T-cell (primary cell): ENCODE data around the gene OSGIN1. TPM values are rescaled to one million over a fixed set of nuclear protein-coding genes. Genes with fewer than 3 reads are reported as not detected.

ENCODE experiments used
- ATAC-seq, 4 experiments: fragments of 200-7000 bp in 3 of 4; fragments of 150-1000 bp in 1 of 4; cut with Tn5 transposase; replicated peaks in 1 of 4; 1 replicate in 3 of 4; 2 replicates in 1 of 4; pipeline ENCODE4 v1.10.0; 2021; ENCODE audit warnings: moderate library complexity in 3 of 4, mild to moderate bottlenecking in 2 of 4, moderate number of reproducible peaks in 1 of 4
- CTCF ChIA-PET, 2 donors: fragments of 300-600 bp; sonication (Branson Sonifier 250); formaldehyde crosslinking; loops; one replicate each; lab custom pipeline; 2022; ENCODE audit warnings: antibody characterized with exemption in 2 of 2; lab: Charles Lee
- POLR2A ChIA-PET, 2 donors: fragments of 300-600 bp; sonication (Branson Sonifier 250); formaldehyde crosslinking; loops; one replicate each; lab custom pipeline; 2022; ENCODE audit warnings: antibody characterized with exemption in 2 of 2; lab: Charles Lee
- DNase-seq, 35 experiments: peaks; one replicate each; pipeline versions ENCODE4 v3.0.0 to v3.0.0-alpha.2; 2013 to 2023
- H3K27ac ChIP-seq: one replicate; pipeline ENCODE4 v1.5.1; 2013; ENCODE audit warnings: low read length
- H3K27me3 ChIP-seq, 2 experiments: replicated peaks in 1 of 2; 1 replicate in 1 of 2; 2 replicates in 1 of 2; pipeline versions ENCODE4 v1.6.1 to v1.7.0; 2013; ENCODE audit warnings: low read length in 1 of 2, mixed read lengths in 1 of 2; ENCODE audit not compliant: control insufficient read depth in 2 of 2, insufficient read depth in 2 of 2; ENCODE audit errors: extremely low read depth in 1 of 2
- H3K36me3 ChIP-seq, 2 donors: 1 replicate in 1 of 2; 2 replicates in 1 of 2; pipeline versions ENCODE4 v1.6.1 to v1.7.0; 2013; ENCODE audit warnings: low read length in 1 of 2; ENCODE audit not compliant: control insufficient read depth in 2 of 2, insufficient read depth in 1 of 2; ENCODE audit errors: extremely low read depth in 1 of 2
- H3K4me1 ChIP-seq, 2 experiments: 1 replicate in 1 of 2; 2 replicates in 1 of 2; pipeline versions ENCODE4 v1.6.1 to v1.7.0; 2013; ENCODE audit warnings: low read length in 2 of 2, mixed read lengths in 1 of 2; ENCODE audit not compliant: insufficient read depth in 2 of 2, control insufficient read depth in 1 of 2; ENCODE audit errors: extremely low read depth in 1 of 2
- H3K4me3 ChIP-seq, 2 donors: 1 replicate in 1 of 2; 2 replicates in 1 of 2; pipeline versions ENCODE4 v1.5.1 to v1.7.0; 2013; ENCODE audit warnings: mild to moderate bottlenecking in 2 of 2, low read length in 1 of 2, moderate library complexity in 1 of 2; ENCODE audit not compliant: control insufficient read depth in 1 of 2; ENCODE audit errors: extremely low read depth in 1 of 2
- H3K9me3 ChIP-seq: 2 replicates; pipeline ENCODE4 v1.7.0; 2013
- H3K27ac Mint-ChIP-seq, 2 donors: one replicate each; pipeline ENCODE4 v1.8.0; 2020 to 2021; ENCODE audit warnings: mild to moderate bottlenecking in 2 of 2, mixed read lengths in 2 of 2
- H3K27me3 Mint-ChIP-seq, 2 donors: one replicate each; pipeline ENCODE4 v1.8.0; 2021 to 2022; ENCODE audit warnings: mixed read lengths in 2 of 2
- H3K36me3 Mint-ChIP-seq: one replicate; pipeline ENCODE4 v1.8.0; 2021; ENCODE audit warnings: mixed read lengths
- H3K4me1 Mint-ChIP-seq, 3 donors: one replicate each; pipeline ENCODE4 v1.8.0; 2020 to 2022; ENCODE audit warnings: mixed read lengths in 3 of 3, mild to moderate bottlenecking in 1 of 3
- H3K4me3 Mint-ChIP-seq, 3 donors: one replicate each; pipeline ENCODE4 v1.8.0; 2020 to 2022; ENCODE audit warnings: mild to moderate bottlenecking in 3 of 3, mixed read lengths in 3 of 3, moderate library complexity in 3 of 3
- H3K9me3 Mint-ChIP-seq, 3 donors: one replicate each; pipeline ENCODE4 v1.8.0; 2020 to 2022; ENCODE audit warnings: mixed read lengths in 3 of 3
- WGBS: methylation state at CpG from one replicate; pipeline ENCODE4 v1.1.5; 2013; ENCODE audit warnings: missing lambda C conversion rate; ENCODE audit not compliant: insufficient coverage; 5-methylcytosine and 5-hydroxymethylcytosine counted together
- total RNA-seq, 35 experiments: library from RNA in 6 of 35; stranded (reverse) in 6 of 35; fragments of 120-200 nt in 1 of 35; gene quantifications; one replicate each; pipeline versions ENCODE4 v1.2.1 to v1.2.4 and lab custom pipeline; 2013 to 2026

OSGIN1 gene
- total RNA-seq, 5 donors from 2014 or later (not counting 1 experiment from before 2014, with no cell fraction given), result 0.41 to 2.8 (median 1.1) TPM

- DNase-seq (no peak), ATAC-seq (no peak)
- peaks cover 8% of the 10 kb centered on the region for H3K36me3 Mint-ChIP-seq
- WGBS, result 92% methylated on average over 13 of the region's 17 CpGs
- Histone ChIP-seq H3K27me3 (peaks cover 0 to 11% of the 10 kb centered on the region in 2 experiments), H3K9me3 (no peaks in the 10 kb centered on the region), H3K4me1 (no peaks in the 10 kb centered on the region), H3K4me3 (no peak overlapping the region), H3K27ac (no peak overlapping the region), H3K36me3 (peaks cover 0 to 4% of the 10 kb centered on the region in 2 donors)
- ChIA-PET POLR2A (no interaction called here), CTCF (no interaction called here)
- H3K4me1 Mint-ChIP-seq, result peaks cover 1 to 9% (median 1%) of the 10 kb centered on the region in 3 donors
- peaks cover 0 to 4% of the 10 kb centered on the region in 2 donors for H3K27me3 Mint-ChIP-seq
- no peak overlapping the region for H3K4me3 Mint-ChIP-seq
- H3K9me3 Mint-ChIP-seq, result no peaks in the 10 kb centered on the region
- H3K27ac Mint-ChIP-seq, result no peak overlapping the region
Observed at GRCh38 chr16:83931556-83931955, 21.5 kb upstream of the OSGIN1 start.

- H3K9me3 ChIP-seq, result no peaks in the 10 kb centered on the region
- Mint-ChIP-seq H3K36me3 (peaks cover 13% of the 10 kb centered on the region), H3K4me1 (peaks cover 0 to 11% (median 0%) of the 10 kb centered on the region in 3 donors), H3K27ac (no peak overlapping the region), H3K4me3 (no peak overlapping the region), H3K9me3 (no peaks in the 10 kb centered on the region), H3K27me3 (peaks cover 0 to 4% of the 10 kb centered on the region in 2 donors)
- DNase-seq, result no peak
- ChIA-PET CTCF (no interaction called here), POLR2A (no interaction called here)
- peaks cover 0 to 4% of the 10 kb centered on the region in 2 donors for H3K36me3 ChIP-seq
- H3K27ac ChIP-seq, result no peak overlapping the region
- H3K27me3 ChIP-seq, result peaks cover 0 to 11% of the 10 kb centered on the region in 2 experiments
- H3K4me3 ChIP-seq, result no peak overlapping the region
- 91% methylated on average over 9 of the region's 11 CpGs for WGBS
- no peak for ATAC-seq
- H3K4me1 ChIP-seq, result no peaks in the 10 kb centered on the region
Observed at GRCh38 chr16:83932304-83932703, 20.7 kb upstream of the OSGIN1 start.

- Histone ChIP-seq H3K36me3 (peaks cover 0 to 4% of the 10 kb centered on the region in 2 donors), H3K9me3 (no peaks in the 10 kb centered on the region), H3K27ac (no peak overlapping the region), H3K27me3 (peaks cover 0 to 11% of the 10 kb centered on the region in 2 experiments), H3K4me3 (no peak overlapping the region), H3K4me1 (no peaks in the 10 kb centered on the region)
- ChIA-PET POLR2A (no interaction called here), CTCF (interaction anchor here in 1 of 2 donors (0.6 kb wide), 1 partner anchor 105 kb away, joined by 9 read pairs; no protein-coding TSS in a partner anchor)
- WGBS, result 90% methylated on average over 22 of the region's 25 CpGs
- DNase-seq (no peak), ATAC-seq (no peak)
- Mint-ChIP-seq H3K4me1 (peaks cover 0 to 11% (median 0%) of the 10 kb centered on the region in 3 donors), H3K27me3 (peaks cover 0 to 4% of the 10 kb centered on the region in 2 donors), H3K27ac (no peak overlapping the region), H3K9me3 (no peaks in the 10 kb centered on the region), H3K36me3 (peaks cover 17% of the 10 kb centered on the region), H3K4me3 (no peak overlapping the region)
Observed at GRCh38 chr16:83932955-83933673, 19.9 kb upstream of the OSGIN1 start.

GRCh38 chr16:83933885-83934683 is 19.0 kb upstream of the OSGIN1 start:
- WGBS, result 87% methylated on average over 11 of the region's 28 CpGs
- Histone ChIP-seq H3K36me3 (no peaks in the 10 kb centered on the region), H3K4me3 (no peak overlapping the region), H3K9me3 (no peaks in the 10 kb centered on the region), H3K27ac (no peak overlapping the region), H3K27me3 (peaks cover 0 to 12% of the 10 kb centered on the region in 2 experiments), H3K4me1 (no peaks in the 10 kb centered on the region)
- Mint-ChIP-seq H3K4me3 (no peak overlapping the region), H3K4me1 (peaks cover 0 to 11% (median under 1%) of the 10 kb centered on the region in 3 donors), H3K9me3 (no peaks in the 10 kb centered on the region), H3K27ac (no peak overlapping the region), H3K27me3 (peaks cover 0 to 4% of the 10 kb centered on the region in 2 donors), H3K36me3 (peaks cover 14% of the 10 kb centered on the region)
- ATAC-seq, result no peak
- no peak for DNase-seq
- CTCF ChIA-PET, result interaction anchor here in 1 of 2 donors (0.6 kb wide), 1 partner anchor 106 kb away, joined by 9 read pairs; no protein-coding TSS in a partner anchor
- POLR2A ChIA-PET, result no interaction called here

- Histone ChIP-seq H3K4me1 (no peaks in the 10 kb centered on the region), H3K4me3 (no peak overlapping the region), H3K9me3 (no peaks in the 10 kb centered on the region), H3K27me3 (peaks cover 0 to 14% of the 10 kb centered on the region in 2 experiments), H3K27ac (no peak overlapping the region), H3K36me3 (no peaks in the 10 kb centered on the region)
- Mint-ChIP-seq H3K9me3 (no peaks in the 10 kb centered on the region), H3K4me1 (peaks cover 4 to 11% (median 5%) of the 10 kb centered on the region in 3 donors), H3K27ac (no peak overlapping the region), H3K36me3 (peaks cover 14% of the 10 kb centered on the region), H3K27me3 (peaks cover 0 to 4% of the 10 kb centered on the region in 2 donors), H3K4me3 (no peak overlapping the region)
- ChIA-PET CTCF (no interaction called here), POLR2A (no interaction called here)
- WGBS, result 77% methylated on average over 12 of the region's 12 CpGs
- ATAC-seq, result no peak
- DNase-seq, result no peak
Observed at GRCh38 chr16:83934684-83934977, 18.4 kb upstream of the OSGIN1 start.

- 90% methylated on average over 22 of the region's 30 CpGs for WGBS
- no peaks in the 10 kb centered on the region for H3K9me3 ChIP-seq
- no peaks in the 10 kb centered on the region for H3K36me3 ChIP-seq
- no peak overlapping the region for H3K27ac ChIP-seq
- H3K4me3 ChIP-seq, result no peak overlapping the region
- no peak overlapping the region for H3K27ac Mint-ChIP-seq
- peaks cover 0 to 14% of the 10 kb centered on the region in 2 experiments for H3K27me3 ChIP-seq
- DNase-seq (no peak), ATAC-seq (no peak)
- CTCF ChIA-PET, result no interaction called here
- H3K27me3 Mint-ChIP-seq, result peaks cover 0 to 4% of the 10 kb centered on the region in 2 donors
- H3K4me1 ChIP-seq, result no peaks in the 10 kb centered on the region
- H3K4me3 Mint-ChIP-seq, result no peak overlapping the region
- no peaks in the 10 kb centered on the region for H3K9me3 Mint-ChIP-seq
- peaks cover 14% of the 10 kb centered on the region for H3K36me3 Mint-ChIP-seq
- POLR2A ChIA-PET, result no interaction called here
- H3K4me1 Mint-ChIP-seq, result peaks cover 4 to 11% (median 5%) of the 10 kb centered on the region in 3 donors
Observed at GRCh38 chr16:83935005-83935857, 17.8 kb upstream of the OSGIN1 start.
